ENCODE data around the gene TNS3.

The TNS3 gene

GRCh38 chr7:47249361-47249760, 332.6 kb downstream of the TNS3 start:
- H3K4me3 ChIP-seq (ENCODE audit: low read depth, low read length) = no peak overlapping the region
- no peak for DNase-seq (ENCODE audit: low read depth)

- H3K4me3 ChIP-seq (ENCODE audit: low read depth, low read length) = no peak overlapping the region
- no peak for DNase-seq (ENCODE audit: low read depth)
Measured at GRCh38 chr7:47248797-47249196, 333.1 kb downstream of the TNS3 start.

- no peak overlapping the region for H3K4me3 ChIP-seq (ENCODE audit: low read depth, low read length)
- DNase-seq (ENCODE audit: low read depth) = no peak
Measured at GRCh38 chr7:47247132-47247531, 334.8 kb downstream of the TNS3 start.

DNA sequence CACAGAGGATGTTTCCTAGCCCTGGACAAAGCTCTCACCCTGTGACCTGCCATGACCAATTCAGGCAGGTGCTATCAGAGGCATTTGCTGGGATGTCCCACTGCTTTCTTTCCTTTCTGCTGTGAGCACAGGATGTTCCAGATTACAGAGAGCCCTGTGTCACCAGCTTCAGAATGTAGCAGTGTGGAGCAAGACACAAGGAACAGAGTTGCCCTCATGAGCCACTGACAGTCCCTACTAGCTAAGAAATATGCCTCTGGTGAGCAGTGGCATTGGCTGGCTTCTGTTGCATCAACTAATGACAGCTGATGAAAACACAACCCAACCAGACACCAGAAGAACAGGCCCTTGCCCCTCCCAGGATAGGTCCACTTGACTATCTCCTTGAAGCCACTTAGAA, 337.2 kb downstream of the TNS3 start:
- no peak overlapping the region for H3K4me3 ChIP-seq (ENCODE audit: low read depth, low read length)
- DNase-seq (ENCODE audit: low read depth) = no peak

DNA sequence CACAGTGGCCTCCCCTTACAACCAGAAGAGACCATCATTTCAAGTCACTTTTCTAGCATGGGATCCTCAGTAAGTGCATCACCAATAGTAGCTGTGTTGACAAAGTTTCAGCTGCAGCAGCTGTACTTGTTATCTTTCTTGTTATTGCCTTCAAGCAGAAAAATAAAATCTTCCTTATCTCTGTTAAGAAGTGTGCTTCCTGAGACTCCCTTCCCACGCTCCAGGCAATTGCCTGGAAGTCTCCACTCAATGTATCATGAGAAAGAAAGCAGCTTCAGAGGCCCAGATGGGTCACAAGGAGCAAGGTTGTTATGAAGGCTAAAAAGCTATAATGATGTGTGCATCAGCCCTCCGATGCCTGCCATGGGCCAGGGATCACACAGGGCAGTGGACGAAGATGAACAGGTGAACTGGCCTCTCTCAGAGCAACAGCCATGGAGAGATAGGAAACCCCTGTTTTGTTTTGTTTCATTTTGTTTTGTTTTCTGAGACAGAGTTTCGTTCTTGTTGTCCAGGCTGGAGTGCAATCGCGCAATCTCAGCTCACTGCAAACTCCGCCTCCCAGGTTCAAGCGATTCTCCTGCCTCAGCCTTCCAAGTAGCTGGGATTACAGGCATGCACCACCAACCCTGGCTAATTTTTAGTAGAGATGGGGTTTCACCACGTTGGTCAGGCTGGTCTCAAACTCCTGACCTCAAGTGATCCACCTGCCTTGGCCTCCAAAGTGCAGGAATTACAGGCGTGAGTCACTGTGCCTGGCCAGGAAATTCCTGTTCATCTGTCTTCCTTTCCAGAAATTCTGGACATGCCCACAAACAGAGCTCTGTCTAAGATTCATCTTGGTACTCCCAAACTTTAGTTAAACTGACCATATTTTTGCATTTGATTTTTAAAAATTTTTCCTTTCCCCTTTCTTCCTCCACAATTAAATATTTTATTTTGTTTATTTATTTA, 340.5 kb downstream of the TNS3 start:
- no peak for DNase-seq (ENCODE audit: low read depth)
- H3K4me3 ChIP-seq (ENCODE audit: low read depth, low read length) = no peak overlapping the region

GRCh38 chr7:47239931-47240421, 341.9 kb downstream of the TNS3 start:
- DNase-seq (ENCODE audit: low read depth) = no peak
- H3K4me3 ChIP-seq (ENCODE audit: low read depth, low read length) = no peak overlapping the region

DNA sequence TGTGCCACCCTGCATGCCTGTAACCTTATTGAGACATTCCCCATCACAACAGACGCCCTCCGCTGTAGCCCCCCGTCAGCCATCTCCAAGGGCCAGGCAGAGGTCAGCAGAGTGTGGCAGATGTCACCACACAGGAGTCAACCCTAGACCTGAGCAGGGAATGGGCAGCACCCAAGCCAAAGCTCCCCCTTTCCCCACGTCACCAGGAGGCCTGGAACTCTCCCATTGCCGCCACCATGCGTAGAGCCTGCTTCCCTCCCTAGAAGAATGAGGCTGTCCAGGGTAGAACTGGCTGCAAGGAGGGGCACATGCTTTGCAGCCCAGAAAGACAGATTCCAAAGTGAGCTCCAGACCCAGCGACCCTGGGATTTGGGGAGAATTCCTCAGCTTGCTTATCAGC, 342.9 kb downstream of the TNS3 start:
- H3K4me3 ChIP-seq (ENCODE audit: low read depth, low read length) = no peak overlapping the region

GRCh38 chr7:47236480-47237129, 345.3 kb downstream of the TNS3 start:
- no peak overlapping the region for H3K4me3 ChIP-seq (ENCODE audit: low read depth, low read length)
- DNase-seq (ENCODE audit: low read depth) = no peak

More for the DNA sequence above, 342.9 kb downstream of the TNS3 start:
- no peak for DNase-seq (ENCODE audit: low read depth)

DNA sequence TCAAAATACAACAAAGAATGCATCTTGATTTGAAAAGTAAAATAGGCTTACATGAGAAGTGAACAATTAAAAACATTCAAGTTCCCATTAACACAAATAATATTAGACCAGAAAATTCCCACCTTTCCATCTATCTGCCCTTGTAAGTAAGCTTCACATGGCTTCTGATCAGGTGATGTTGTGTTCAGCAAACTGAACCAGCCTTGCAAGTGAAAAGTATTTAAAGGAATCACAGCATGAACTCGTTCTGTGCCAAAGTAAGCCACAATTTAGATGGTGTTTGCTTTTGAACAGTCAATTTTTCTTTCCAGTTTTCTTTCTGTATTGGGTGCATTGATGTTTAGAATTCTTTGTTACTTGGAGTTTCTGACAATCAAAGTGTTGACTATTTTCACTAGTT, 347.9 kb downstream of the TNS3 start:
- DNase-seq (ENCODE audit: low read depth) = no peak
- no peak overlapping the region for H3K4me3 ChIP-seq (ENCODE audit: low read depth, low read length)

DNA sequence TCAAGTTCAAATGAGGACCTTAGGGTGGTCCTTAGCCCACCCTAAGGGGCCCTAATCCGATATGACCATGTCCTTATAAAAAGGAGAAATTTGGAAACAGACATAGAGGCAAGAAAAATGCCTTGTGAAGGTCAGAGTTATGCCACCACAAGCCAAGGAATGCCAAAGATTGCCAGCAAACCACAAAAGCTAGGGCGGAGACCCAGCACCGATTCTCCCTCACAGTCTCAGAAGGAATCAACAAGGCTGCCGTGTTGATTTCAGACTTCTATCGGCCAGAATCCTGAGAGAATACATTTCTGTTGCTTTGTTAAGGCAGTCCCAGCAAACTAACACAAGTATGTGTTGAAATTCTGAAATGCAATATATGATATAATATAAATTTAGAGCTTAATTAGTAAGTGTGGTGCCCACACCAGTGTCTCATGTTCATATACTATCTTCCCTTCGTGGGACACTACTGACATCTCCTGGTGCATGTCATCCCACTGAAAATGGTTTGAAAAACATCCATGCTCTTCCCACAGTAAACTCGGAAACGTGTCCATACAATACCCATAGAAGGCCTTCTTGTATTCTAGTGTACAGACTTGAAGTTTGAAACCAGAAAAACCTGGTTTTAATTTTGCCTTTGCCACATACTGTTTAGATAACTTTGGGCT, 349.0 kb downstream of the TNS3 start:
- no peak for DNase-seq (ENCODE audit: low read depth)
- H3K4me3 ChIP-seq (ENCODE audit: low read depth, low read length) = no peak overlapping the region

- no peak overlapping the region for H3K4me3 ChIP-seq (ENCODE audit: low read depth, low read length)
- DNase-seq (ENCODE audit: low read depth) = no peak
Measured at GRCh38 chr7:47231627-47232026, 350.3 kb downstream of the TNS3 start.

DNA sequence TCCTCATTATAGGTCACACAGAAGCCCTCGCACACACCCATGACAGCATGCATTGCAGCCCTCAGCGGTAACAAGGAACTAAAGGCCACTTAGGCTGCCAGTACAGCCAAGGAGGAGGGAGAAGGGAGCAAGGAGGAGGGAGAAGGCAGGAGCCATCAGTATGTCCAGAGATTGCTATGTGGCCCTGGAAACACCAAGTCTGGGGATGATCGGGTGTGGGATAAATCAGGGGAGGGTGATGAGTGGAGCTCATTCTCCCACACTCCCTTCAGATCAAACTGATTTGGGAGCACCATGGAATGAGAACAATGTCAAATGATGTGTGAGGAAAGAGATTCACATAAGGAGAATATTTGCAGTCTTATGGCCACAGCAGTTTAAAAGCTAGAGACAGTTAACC, 350.9 kb downstream of the TNS3 start:
- H3K4me3 ChIP-seq (ENCODE audit: low read depth, low read length) = no peak overlapping the region
- no peak for DNase-seq (ENCODE audit: low read depth)

- H3K4me3 ChIP-seq (ENCODE audit: low read depth, low read length) = no peak overlapping the region
- no peak for DNase-seq (ENCODE audit: low read depth)
Measured at GRCh38 chr7:47228386-47229014, 353.4 kb downstream of the TNS3 start.

DNA sequence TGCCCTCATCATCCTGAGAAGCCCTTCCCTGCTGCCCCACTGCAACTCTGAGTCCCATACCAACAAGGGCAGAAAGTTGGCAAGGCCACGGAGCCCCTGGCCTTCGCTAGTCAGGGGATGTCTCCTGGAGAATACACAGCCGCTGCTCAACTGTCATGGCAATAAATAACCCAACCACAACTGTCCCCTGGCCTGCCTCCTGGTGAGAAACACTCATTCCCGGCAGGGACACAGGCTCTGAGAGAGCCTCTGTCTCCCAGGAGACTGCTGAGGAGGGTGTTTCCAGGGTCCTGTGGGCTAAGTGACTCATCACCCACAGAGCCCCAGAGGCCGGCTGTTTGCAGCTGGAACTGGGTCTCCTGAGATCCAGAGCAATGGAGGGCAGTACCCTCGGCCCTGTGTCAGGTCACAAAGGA, 354.1 kb downstream of the TNS3 start:
- DNase-seq (ENCODE audit: low read depth) = peak; percentile 39
- no peak overlapping the region for H3K4me3 ChIP-seq (ENCODE audit: low read depth, low read length)

- no peak overlapping the region for H3K4me3 ChIP-seq (ENCODE audit: low read depth, low read length)
- DNase-seq (ENCODE audit: low read depth) = no peak
Measured at GRCh38 chr7:47226696-47227095, 355.2 kb downstream of the TNS3 start.

DNA sequence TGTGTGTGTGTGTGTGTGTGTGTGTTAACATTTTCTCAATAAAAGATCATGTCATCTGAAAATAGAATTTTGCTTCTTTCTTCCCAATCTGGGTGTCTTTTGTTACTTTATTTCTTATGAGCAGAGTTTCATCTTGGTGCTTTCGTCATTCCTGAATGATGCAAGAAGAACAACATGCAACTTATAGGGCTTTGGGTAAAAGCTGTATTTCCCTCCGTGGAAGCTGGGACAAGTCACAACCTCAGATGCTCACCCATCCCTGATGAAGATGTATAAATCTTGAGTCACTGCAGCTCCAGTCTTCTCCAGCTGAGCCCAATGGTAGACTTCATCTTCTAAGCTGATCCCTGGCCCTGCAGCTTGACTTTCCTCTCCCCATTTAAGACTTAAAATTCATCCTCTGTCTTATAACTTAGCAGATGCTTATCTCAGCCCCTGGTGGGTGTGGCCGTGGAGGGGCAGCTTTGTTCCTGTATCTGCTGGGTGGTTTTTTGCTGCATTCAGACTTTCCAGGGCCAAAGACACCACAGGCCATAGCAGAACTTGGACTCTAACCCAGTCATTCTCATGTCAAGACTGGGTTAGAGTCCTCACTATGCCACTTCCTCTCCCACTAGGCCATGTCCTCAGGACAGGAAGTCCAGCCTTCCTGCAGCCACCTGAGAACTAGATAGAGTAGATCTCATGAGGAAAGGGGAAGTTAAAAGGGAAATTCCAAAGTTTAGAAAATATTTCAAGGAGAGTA, 356.4 kb downstream of the TNS3 start:
- DNase-seq (ENCODE audit: low read depth) = peak; percentile 21
- H3K4me3 ChIP-seq (ENCODE audit: low read depth, low read length) = no peak overlapping the region
